ENCODE data around the gene ATP11B. TPM values are rescaled to one million over a fixed set of nuclear protein-coding genes. Genes with fewer than 3 reads are reported as not detected.
"Not testable (repeated sequence)": the region's sequence is repeated elsewhere in the genome, so short reads cannot be mapped to it uniquely, and the experiment has no call there.

Gene ATP11B
- total RNA-seq, 2 experiments from 2014 or later = 93.9 to 96.0 TPM

DNA sequence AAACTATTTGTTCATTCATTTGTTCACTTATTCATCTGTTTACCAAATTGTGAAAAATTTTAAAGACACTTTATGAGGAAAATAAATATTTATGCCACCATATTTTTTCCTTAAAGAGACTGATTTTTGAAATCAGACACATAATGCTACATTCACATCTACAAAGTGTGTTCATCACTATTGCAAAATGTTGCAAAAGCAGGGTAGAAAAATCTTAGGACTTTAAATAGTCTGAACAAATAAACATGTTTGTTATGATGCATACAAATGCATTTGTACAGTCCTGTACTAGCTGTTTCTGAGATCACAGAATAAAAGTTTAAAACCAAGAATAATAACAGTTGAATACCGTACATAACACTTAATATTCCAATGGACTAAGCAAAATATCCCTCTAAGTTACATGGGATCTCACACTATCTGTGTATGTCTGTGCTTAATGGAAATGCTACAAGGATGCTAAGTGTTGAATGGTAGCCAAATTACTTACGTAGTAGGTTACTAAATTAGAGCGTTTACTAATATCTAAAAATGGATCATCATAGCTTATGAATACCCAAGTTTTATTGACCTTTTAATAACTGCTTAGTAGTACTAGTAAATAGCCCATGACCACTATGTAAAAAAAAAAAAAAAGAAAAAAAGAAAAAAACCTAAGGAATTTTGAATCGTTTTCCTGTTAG lies 25.1 kb downstream of the ATP11B start:
- no peak overlapping the region for H3K4me3 Mint-ChIP-seq

DNA sequence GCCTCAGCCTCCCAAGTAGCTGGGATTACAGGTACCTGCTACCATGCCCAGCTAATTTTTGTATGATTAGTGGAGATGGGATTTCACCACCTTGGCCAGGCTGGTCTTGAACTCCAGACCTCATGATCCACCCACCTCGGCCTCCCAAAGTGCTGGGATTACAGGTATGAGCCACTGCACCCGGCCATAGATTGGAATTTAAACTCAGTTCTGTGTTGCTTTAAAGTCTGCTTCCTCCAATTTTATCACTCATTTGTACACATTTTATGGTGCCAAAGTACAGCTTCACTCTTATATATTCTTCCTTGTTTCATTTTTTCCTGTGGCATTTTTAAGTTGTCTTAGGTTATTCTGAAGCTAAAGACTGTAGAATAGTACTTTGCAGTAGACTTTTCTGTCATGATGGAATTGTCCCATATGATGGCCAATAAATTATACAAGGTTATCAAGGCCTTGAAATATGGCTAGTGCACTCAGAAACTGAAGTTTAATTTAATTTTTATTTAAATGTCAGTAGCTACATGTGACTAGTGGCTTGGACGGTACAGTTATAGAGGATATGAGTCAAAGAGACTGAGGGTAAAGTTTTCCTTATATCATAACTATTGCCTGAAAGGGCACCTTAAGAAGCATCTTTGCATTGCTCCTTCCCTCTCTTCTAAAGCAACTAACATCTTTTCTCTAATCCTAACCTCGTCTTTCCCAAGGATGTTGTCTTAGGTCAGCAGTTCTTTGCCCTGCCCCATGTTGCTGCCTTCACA lies 28.1 kb downstream of the ATP11B start:
- ChIA-PET POLR2A (no interaction called here), CTCF (no interaction called here)
- Mint-ChIP-seq H3K4me1 (ENCODE audit: low read depth) (peaks cover 35% of the 10 kb centered on the region), H3K4me3 (no peak overlapping the region), H3K27ac (no peak overlapping the region), H3K9me3 (peaks cover 7% of the 10 kb centered on the region), H3K36me3 (peaks cover 28% of the 10 kb centered on the region), H3K27me3 (no peaks in the 10 kb centered on the region)
- DNase-seq = no peak
- intact Hi-C loops (cut with micrococcal nuclease) = no loop called here

More for the DNA sequence above, 25.1 kb downstream of the ATP11B start:
- H3K9me3 Mint-ChIP-seq = peaks cover 7% of the 10 kb centered on the region
- ChIA-PET CTCF (no interaction called here), POLR2A (no interaction called here)
- peaks cover 22% of the 10 kb centered on the region for H3K36me3 Mint-ChIP-seq
- H3K27me3 Mint-ChIP-seq = no peaks in the 10 kb centered on the region
- DNase-seq = no peak
- peaks cover 33% of the 10 kb centered on the region for H3K4me1 Mint-ChIP-seq (ENCODE audit: low read depth)
- intact Hi-C loops (cut with micrococcal nuclease) = no loop called here
- H3K27ac Mint-ChIP-seq = no peak overlapping the region

DNA sequence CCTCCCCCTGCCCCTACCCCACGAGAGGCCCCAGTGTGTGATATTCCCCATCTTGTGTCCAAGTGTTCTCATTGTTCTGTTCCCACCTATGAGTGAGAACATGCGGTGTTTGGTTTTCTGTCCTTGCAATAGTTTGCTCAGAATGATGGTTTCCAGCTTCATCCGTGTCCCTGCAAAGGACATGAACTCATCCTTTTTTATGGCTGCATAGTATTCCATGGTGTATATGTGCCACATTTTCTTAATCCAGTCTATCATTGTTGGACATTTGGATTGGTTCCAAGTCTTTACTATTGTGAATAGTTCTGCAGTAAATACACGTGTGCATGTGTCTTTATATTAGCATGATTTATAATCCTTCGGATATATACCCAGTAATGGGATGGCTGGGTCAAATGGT lies 29.0 kb downstream of the ATP11B start:
- CTCF ChIA-PET; DNase-seq; H3K27ac Mint-ChIP-seq; POLR2A ChIA-PET; intact Hi-C loops (cut with micrococcal nuclease); H3K4me3 Mint-ChIP-seq; H3K27me3 Mint-ChIP-seq; H3K9me3 Mint-ChIP-seq: not testable (repeated sequence)
- Mint-ChIP-seq H3K4me1 (ENCODE audit: low read depth) (peaks cover 41% of the 10 kb centered on the region), H3K36me3 (peaks cover 28% of the 10 kb centered on the region)

DNA sequence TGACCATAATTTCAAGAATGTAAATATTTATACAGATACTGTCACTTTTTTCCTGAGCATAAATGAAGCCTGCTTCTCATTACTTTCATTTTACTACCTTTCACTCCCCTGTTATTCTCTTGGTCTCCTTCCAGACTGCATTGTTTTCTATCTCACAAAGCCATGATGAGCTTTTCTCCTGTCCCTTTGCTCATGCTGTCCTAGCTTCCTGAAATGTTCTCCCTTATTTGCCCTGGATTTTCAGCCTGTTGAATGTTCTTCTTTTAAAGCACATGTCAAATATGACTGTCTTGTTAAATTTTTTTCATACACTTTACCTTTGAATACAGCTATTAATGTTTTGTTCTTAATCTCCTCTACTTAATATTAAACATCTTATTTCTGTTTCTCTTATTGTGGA lies 31.7 kb downstream of the ATP11B start:
- Mint-ChIP-seq H3K9me3 (peaks cover 7% of the 10 kb centered on the region), H3K27ac (no peak overlapping the region), H3K4me3 (no peak overlapping the region), H3K4me1 (ENCODE audit: low read depth) (peaks cover 34% of the 10 kb centered on the region), H3K27me3 (no peaks in the 10 kb centered on the region), H3K36me3 (peaks cover 28% of the 10 kb centered on the region)
- CTCF ChIA-PET = no interaction called here
- POLR2A ChIA-PET = no interaction called here
- DNase-seq = no peak
- intact Hi-C loops (cut with micrococcal nuclease) = no loop called here

- intact Hi-C loops (cut with micrococcal nuclease) = no loop called here
- no peaks in the 10 kb centered on the region for H3K27me3 Mint-ChIP-seq
- H3K36me3 Mint-ChIP-seq = peaks cover 13% of the 10 kb centered on the region
- no peak overlapping the region for H3K4me3 Mint-ChIP-seq
- ChIA-PET POLR2A (no interaction called here), CTCF (no interaction called here)
- H3K4me1 Mint-ChIP-seq (ENCODE audit: low read depth) = peaks cover 23% of the 10 kb centered on the region
- no peaks in the 10 kb centered on the region for H3K9me3 Mint-ChIP-seq
- no peak for DNase-seq
- no peak overlapping the region for H3K27ac Mint-ChIP-seq
Measured at GRCh38 chr3:182829761-182830405, 36.6 kb downstream of the ATP11B start.

DNA sequence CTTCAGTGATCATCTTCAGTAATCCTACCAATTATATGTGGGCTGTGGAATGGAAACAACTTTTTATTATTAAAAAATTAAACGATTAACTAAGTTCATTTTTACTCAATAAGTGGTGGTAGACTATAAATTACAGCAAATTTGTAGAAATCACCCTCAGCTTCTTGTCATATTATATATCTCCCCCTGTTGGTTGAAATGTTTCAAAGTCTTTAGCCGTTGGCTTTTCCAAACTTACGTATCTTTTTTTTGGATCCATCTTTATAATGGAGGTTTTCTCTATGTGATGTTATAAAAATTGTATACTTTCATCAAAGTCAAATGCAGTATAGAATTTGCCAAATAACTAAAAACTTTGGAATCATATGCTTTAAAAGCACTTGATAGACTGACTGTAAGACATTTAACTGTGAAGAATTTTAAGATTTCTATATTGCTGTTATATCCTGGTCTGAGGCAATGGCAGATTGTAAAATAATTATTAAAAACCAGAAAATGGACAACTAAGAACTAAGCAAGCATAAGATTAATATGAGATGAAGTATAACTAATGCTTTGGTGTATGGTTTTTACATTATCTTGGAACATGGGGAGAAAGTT lies 44.7 kb downstream of the ATP11B start:
- Mint-ChIP-seq H3K36me3 (peaks cover 26% of the 10 kb centered on the region), H3K27me3 (no peaks in the 10 kb centered on the region), H3K4me3 (no peak overlapping the region), H3K27ac (no peak overlapping the region), H3K4me1 (ENCODE audit: low read depth) (no peaks in the 10 kb centered on the region), H3K9me3 (no peaks in the 10 kb centered on the region)
- CTCF ChIA-PET = interaction anchor here (1.2 to 2.1 kb wide), 5 partner anchors 11 to 127 kb away, joined by 4 to 28 read pairs (median 6); no protein-coding TSS in a partner anchor
- DNase-seq = no peak
- intact Hi-C loops (cut with micrococcal nuclease) = loop anchor here (1.0 kb wide), 1 partner anchor 124 kb away; no protein-coding TSS in a partner anchor
- POLR2A ChIA-PET = no interaction called here

DNA sequence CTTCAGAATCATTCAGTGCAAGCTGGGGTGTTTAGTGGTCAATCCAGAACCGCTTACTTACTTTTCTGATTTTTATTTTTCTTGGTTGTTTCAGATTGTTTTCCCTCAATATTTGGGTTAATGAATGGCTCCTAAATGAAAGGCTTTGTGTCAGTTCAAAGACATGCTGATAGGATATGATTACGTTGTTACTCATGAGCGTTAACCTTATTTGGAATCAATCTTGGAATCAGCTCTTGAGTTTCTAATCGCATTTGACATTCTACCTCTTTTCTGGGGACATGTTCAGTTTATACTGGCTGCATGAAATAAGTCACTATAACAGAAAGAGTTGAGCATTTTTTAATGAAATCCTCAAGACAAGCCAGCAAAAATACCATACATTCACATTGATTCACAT lies 50.2 kb downstream of the ATP11B start:
- DNase-seq = no peak
- ChIA-PET CTCF (interaction anchor here (3.8 kb wide), 1 partner anchor 130 kb away, joined by 14 read pairs; no protein-coding TSS in a partner anchor), POLR2A (no interaction called here)
- Mint-ChIP-seq H3K27me3 (no peaks in the 10 kb centered on the region), H3K4me3 (no peak overlapping the region), H3K27ac (no peak overlapping the region), H3K9me3 (no peaks in the 10 kb centered on the region), H3K4me1 (ENCODE audit: low read depth) (no peaks in the 10 kb centered on the region), H3K36me3 (peaks cover 45% of the 10 kb centered on the region)
- intact Hi-C loops (cut with micrococcal nuclease) = no loop called here

DNA sequence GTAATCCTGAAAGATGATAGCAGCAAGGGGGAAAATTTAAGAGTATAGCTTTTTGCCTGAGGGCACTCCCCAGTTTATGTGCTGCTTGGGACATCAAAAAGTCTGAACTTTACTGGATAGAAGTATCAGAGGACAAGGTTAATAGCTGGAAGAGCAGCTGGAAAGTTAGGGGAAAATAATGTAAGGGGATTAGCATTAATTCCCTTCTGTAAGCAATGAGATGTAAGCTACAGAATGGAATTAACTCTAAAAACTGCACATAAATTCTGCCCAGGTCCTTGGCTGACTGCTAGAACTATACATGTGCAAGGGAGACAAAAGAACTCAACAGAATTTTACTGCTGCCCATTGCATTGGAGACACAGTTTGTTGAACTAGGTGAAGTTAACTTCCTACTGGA lies 55.6 kb downstream of the ATP11B start:
- Mint-ChIP-seq H3K27ac (no peak overlapping the region), H3K4me1 (ENCODE audit: low read depth) (no peaks in the 10 kb centered on the region), H3K4me3 (no peak overlapping the region), H3K27me3 (no peaks in the 10 kb centered on the region), H3K9me3 (no peaks in the 10 kb centered on the region), H3K36me3 (peaks cover 48% of the 10 kb centered on the region)
- ChIA-PET POLR2A (no interaction called here), CTCF (no interaction called here)
- intact Hi-C loops (cut with micrococcal nuclease) = no loop called here
- no peak for DNase-seq

DNA sequence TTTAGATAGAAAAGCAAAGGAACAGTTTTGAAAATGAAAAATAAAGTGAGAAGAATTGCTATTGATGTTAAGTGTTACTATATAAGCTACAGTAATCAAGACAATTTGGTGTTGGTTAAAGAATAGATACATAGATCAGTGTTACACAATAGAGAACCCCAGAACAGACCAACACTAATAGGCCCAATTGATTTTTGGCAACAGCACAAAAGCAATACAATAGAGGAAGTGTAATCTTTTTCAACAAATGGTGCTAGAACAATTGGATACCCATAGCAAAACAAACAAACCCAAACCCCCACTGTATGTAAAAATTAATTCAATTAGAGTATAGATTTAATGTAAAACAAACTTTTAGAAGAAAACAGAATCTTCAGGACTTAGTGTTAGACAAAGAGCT lies 61.8 kb downstream of the ATP11B start:
- POLR2A ChIA-PET = no interaction called here
- H3K4me3 Mint-ChIP-seq = no peak overlapping the region
- DNase-seq = no peak
- H3K27ac Mint-ChIP-seq = no peak overlapping the region
- peaks cover 28% of the 10 kb centered on the region for H3K36me3 Mint-ChIP-seq
- no peaks in the 10 kb centered on the region for H3K27me3 Mint-ChIP-seq
- CTCF ChIA-PET = interaction anchor here (1.9 kb wide), 1 partner anchor 141 kb away, joined by 5 read pairs; no protein-coding TSS in a partner anchor
- no peaks in the 10 kb centered on the region for H3K9me3 Mint-ChIP-seq
- intact Hi-C loops (cut with micrococcal nuclease) = no loop called here
- H3K4me1 Mint-ChIP-seq (ENCODE audit: low read depth) = no peaks in the 10 kb centered on the region

DNA sequence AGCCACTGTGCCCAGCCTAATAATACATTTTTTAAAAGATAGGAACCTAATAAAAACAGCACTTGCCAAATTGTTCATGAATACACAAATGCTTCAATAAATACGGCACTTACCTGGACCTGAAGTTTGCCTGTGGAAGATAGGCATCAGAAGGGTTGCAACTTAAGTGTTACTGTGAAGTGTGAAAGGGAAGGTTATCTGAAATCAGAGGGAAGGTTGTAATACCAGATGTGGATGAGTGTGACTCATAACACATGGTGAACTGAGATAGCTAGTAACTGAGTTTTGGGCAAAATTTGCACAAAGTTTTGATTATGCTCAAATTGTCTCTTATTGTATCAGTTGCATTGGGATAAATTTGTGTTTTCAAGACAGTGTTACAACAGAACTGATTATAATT lies 68.0 kb downstream of the ATP11B start:
- CTCF ChIA-PET = no interaction called here
- no peaks in the 10 kb centered on the region for H3K9me3 Mint-ChIP-seq
- no peak overlapping the region for H3K4me3 Mint-ChIP-seq
- peaks cover 18% of the 10 kb centered on the region for H3K4me1 Mint-ChIP-seq (ENCODE audit: low read depth)
- peaks cover 24% of the 10 kb centered on the region for H3K36me3 Mint-ChIP-seq
- POLR2A ChIA-PET = no interaction called here
- intact Hi-C loops (cut with micrococcal nuclease) = no loop called here
- DNase-seq = no peak
- H3K27me3 Mint-ChIP-seq = no peaks in the 10 kb centered on the region
- no peak overlapping the region for H3K27ac Mint-ChIP-seq

- peaks cover 18% of the 10 kb centered on the region for H3K4me1 Mint-ChIP-seq (ENCODE audit: low read depth)
Measured at GRCh38 chr3:182862159-182862860, 69.0 kb downstream of the ATP11B start.

DNA sequence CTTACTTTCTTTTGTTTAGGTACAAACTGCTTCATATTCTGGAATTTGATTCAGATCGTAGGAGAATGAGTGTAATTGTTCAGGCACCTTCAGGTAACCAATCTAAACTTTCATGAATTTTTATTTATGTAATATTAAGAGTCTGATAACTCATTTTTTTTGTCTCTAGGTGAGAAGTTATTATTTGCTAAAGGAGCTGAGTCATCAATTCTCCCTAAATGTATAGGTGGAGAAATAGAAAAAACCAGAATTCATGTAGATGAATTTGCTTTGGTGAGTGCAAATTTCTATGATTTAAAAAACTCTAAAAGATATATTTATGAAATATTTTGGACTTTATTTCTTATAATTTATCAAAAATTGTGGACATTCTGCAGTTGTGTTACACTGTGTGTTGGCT lies 75.8 kb downstream of the ATP11B start:
- no peak for DNase-seq
- ChIA-PET POLR2A (interaction anchor here (0.5 kb wide), 1 partner anchor 12 kb away, joined by 3 read pairs; no protein-coding TSS in a partner anchor), CTCF (no interaction called here)
- no peaks in the 10 kb centered on the region for H3K4me1 Mint-ChIP-seq (ENCODE audit: low read depth)
- no peak overlapping the region for H3K4me3 Mint-ChIP-seq
- H3K27ac Mint-ChIP-seq = no peak overlapping the region
- H3K27me3 Mint-ChIP-seq = no peaks in the 10 kb centered on the region
- intact Hi-C loops (cut with micrococcal nuclease) = no loop called here
- H3K9me3 Mint-ChIP-seq = no peaks in the 10 kb centered on the region
- H3K36me3 Mint-ChIP-seq = peaks cover 24% of the 10 kb centered on the region

More at GRCh38 chr3:182862159-182862860, 69.0 kb downstream of the ATP11B start:
- ChIA-PET CTCF (interaction anchor here (0.9 kb wide), 1 partner anchor 149 kb away, joined by 3 read pairs; no protein-coding TSS in a partner anchor), POLR2A (no interaction called here)
- H3K9me3 Mint-ChIP-seq = no peaks in the 10 kb centered on the region
- intact Hi-C loops (cut with micrococcal nuclease) = no loop called here
- peak overlapping the region; percentile 77 for H3K27ac Mint-ChIP-seq
- no peak for DNase-seq
- peaks cover 24% of the 10 kb centered on the region for H3K36me3 Mint-ChIP-seq
- no peaks in the 10 kb centered on the region for H3K27me3 Mint-ChIP-seq
- no peak overlapping the region for H3K4me3 Mint-ChIP-seq
